Measurements from ENCODE around the gene ZNF580. TPM values are rescaled to one million over a fixed set of nuclear protein-coding genes. Genes with fewer than 3 reads are reported as not detected.
A peak's percentile ranks its signal among the peaks of the same experiment; 100 is the strongest.

ZNF580 gene
- total and polyA plus RNA-seq, 9 of the 15 experiments (the other 6 are each of a cell fraction or from before 2014, with no cell fraction given) = 2.3 to 47.4 (median 6.0) TPM

DNA sequence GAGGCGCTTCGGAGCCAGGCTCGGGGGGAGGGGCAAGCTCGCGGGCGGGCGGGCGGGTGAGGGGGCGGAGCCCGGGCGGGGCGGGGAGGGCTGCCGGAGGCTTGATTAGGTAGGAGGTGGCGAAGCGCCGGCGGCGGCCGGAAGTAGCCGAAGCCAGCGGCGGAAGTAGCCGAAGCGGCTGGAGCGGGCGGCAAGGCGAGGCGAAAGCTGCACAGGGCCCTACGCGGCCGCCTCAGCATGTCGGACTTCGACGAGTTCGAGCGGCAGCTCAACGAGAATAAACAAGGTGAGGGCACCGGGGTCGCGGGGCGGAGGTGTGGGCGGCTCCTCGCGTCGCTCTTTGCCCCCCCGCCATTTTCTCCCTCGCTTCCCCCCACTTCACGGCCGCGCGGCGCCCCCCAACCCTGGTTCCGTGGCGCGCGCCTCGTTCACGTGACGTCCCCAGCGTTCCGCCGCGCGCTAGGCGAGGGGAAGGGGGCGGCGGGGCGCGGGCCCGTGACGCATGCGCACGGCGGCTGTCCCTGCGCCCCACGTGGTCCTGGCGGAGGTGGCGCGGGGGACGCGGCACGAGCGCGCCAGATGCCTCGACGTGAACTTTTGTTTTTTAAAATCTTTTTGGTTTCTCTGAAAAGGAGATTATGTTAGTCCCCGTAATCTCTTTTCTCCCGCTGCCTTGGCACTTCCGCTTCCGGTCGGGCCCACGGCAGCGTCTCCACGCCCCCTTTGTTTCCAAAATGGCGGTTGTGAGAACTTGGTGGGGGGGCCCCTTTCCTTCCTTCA lies 14.3 kb downstream of the ZNF580 start, which contains the start of gene U2AF2 (continued):
- TF ChIP-seq, protein P1, sequence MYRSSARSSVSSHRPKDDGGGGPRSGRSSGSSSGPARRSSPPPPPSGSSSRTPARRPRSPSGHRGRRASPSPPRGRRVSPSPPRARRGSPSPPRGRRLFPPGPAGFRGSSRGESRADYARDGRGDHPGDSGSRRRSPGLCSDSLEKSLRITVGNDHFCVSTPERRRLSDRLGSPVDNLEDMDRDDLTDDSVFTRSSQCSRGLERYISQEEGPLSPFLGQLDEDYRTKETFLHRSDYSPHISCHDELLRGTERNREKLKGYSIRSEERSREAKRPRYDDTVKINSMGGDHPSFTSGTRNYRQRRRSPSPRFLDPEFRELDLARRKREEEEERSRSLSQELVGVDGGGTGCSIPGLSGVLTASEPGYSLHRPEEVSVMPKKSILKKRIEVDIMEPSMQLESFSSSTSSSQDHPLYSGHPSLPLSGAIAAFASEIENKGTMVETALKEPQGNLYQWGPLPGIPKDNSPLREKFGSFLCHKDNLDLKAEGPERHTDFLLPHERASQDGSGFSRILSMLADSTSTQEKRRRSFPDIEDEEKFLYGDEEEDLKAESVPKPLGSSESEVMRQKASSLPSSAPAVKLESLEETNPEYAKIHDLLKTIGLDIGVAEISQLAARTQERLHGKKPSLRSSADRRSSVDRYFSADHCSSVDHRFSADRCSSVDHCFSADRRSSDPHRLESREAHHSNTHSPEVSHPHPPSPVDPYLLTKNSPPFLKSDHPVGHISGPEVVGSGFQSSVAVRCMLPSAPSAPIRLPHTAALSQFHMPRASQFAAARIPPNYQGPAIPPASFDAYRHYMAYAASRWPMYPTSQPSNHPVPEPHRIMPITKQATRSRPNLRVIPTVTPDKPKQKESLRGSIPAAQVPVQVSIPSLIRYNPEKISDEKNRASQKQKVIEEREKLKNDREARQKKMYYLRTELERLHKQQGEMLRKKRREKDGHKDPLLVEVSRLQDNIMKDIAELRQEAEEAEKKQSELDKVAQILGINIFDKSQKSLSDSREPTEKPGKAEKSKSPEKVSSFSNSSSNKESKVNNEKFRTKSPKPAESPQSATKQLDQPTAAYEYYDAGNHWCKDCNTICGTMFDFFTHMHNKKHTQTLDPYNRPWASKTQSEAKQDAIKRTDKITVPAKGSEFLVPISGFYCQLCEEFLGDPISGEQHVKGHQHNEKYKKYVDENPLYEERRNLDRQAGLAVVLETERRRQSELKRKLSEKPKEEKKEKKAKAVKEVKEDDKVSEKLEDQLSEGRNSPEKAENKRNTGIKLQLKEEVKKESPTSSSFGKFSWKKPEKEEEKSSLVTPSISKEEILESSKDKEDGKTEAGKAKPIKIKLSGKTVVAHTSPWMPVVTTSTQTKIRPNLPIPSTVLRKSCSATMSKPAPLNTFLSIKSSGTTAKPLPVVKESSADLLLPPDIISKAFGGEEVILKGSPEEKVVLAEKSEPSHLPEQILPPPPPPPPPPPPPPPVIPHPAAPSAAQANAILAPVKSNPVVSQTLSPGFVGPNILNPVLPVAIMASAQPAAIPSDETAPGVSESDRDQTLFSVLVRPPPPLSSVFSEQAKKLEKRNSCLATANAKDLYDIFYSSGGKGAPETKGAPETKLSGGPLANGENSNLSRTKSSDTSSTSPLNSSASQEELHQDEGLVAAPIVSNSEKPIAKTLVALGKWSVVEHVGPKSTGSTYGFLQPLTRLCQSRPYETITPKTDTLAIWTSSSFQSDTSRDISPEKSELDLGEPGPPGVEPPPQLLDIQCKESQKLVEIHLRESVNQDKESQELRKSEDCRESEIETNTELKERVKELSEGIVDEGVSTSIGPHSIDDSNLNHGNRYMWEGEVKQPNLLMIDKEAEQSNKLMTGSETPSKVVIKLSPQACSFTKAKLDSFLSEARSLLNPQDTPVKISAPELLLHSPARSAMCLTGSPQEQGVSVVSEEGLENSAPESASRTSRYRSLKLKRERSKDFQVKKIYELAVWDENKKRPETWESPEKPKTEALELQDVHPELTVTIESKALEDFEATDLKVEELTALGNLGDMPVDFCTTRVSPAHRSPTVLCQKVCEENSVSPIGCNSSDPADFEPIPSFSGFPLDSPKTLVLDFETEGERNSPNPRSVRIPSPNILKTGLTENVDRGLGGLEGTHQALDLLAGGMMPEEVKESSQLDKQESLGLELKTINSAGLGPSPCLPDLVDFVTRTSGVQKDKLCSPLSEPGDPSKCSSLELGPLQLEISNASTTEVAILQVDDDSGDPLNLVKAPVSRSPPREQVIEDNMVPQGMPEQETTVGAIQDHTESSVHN (IDR thresholded peaks at IDR 0.05; ENCODE audit: borderline replicate concordance in 1 of 2, low read depth in 1 of 2) = no peak
- TF ChIP-seq BACH1 (tag; IDR thresholded peaks at IDR 0.05) = no peak
- TF ChIP-seq POLR2A (conservative IDR thresholded peaks at IDR 0.05) = peak; percentile 92
- TF ChIP-seq, protein P2, sequence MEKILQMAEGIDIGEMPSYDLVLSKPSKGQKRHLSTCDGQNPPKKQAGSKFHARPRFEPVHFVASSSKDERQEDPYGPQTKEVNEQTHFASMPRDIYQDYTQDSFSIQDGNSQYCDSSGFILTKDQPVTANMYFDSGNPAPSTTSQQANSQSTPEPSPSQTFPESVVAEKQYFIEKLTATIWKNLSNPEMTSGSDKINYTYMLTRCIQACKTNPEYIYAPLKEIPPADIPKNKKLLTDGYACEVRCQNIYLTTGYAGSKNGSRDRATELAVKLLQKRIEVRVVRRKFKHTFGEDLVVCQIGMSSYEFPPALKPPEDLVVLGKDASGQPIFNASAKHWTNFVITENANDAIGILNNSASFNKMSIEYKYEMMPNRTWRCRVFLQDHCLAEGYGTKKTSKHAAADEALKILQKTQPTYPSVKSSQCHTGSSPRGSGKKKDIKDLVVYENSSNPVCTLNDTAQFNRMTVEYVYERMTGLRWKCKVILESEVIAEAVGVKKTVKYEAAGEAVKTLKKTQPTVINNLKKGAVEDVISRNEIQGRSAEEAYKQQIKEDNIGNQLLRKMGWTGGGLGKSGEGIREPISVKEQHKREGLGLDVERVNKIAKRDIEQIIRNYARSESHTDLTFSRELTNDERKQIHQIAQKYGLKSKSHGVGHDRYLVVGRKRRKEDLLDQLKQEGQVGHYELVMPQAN (IDR thresholded peaks at IDR 0.05; ENCODE audit: borderline replicate concordance) = no peak
- no peak for TF ChIP-seq FOXA1 (IDR thresholded peaks at IDR 0.05; ENCODE audit: borderline replicate concordance)
- TF ChIP-seq, protein P3, sequence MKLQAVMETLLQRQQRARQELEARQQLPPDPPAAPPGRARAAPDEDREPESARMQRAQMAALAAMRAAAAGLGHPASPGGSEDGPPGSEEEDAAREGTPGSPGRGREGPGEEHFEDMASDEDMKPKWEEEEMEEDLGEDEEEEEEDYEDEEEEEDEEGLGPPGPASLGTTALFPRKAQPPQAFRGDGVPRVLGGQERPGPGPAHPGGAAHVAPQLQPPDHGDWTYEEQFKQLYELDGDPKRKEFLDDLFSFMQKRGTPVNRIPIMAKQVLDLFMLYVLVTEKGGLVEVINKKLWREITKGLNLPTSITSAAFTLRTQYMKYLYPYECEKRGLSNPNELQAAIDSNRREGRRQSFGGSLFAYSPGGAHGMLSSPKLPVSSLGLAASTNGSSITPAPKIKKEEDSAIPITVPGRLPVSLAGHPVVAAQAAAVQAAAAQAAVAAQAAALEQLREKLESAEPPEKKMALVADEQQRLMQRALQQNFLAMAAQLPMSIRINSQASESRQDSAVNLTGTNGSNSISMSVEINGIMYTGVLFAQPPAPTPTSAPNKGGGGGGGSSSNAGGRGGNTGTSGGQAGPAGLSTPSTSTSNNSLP (IDR thresholded peaks at IDR 0.05; ENCODE audit: borderline replicate concordance, low read depth, low read length) = no peak
- TF ChIP-seq MEIS2 (IDR thresholded peaks at IDR 0.05; ENCODE audit: partially characterized antibody) = peak; percentile 79
- no peak for TF ChIP-seq MCM3 (IDR thresholded peaks at IDR 0.05)
- 0 out of 2 replicates have a peak, but pooled peaks have one; percentile 6 for TF ChIP-seq ZNF143 (CRISPR knock-in tag; IDR thresholded peaks at IDR 0.05)
- peak; percentile 62 for TF ChIP-seq ETV1 (tag; conservative IDR thresholded peaks at IDR 0.05; ENCODE audit: low read depth)
- TF ChIP-seq GABPB2 (CRISPR knock-in tag; conservative IDR thresholded peaks at IDR 0.05) = no peak
- TF ChIP-seq CREBBP (IDR thresholded peaks at IDR 0.05; ENCODE audit: low read depth, low read length) = no peak
- TF ChIP-seq NUFIP1 (IDR thresholded peaks at IDR 0.05; ENCODE audit: partially characterized antibody) = no peak
- no peak for TF ChIP-seq KDM1A (IDR thresholded peaks at IDR 0.05)
- no peak for TF ChIP-seq HMGN3 (IDR thresholded peaks at IDR 0.05; ENCODE audit: borderline replicate concordance, extremely low read depth, insufficient read length, low read depth, low read length)
